Measurements from ENCODE around the gene DLGAP1.

Gene DLGAP1

DNA sequence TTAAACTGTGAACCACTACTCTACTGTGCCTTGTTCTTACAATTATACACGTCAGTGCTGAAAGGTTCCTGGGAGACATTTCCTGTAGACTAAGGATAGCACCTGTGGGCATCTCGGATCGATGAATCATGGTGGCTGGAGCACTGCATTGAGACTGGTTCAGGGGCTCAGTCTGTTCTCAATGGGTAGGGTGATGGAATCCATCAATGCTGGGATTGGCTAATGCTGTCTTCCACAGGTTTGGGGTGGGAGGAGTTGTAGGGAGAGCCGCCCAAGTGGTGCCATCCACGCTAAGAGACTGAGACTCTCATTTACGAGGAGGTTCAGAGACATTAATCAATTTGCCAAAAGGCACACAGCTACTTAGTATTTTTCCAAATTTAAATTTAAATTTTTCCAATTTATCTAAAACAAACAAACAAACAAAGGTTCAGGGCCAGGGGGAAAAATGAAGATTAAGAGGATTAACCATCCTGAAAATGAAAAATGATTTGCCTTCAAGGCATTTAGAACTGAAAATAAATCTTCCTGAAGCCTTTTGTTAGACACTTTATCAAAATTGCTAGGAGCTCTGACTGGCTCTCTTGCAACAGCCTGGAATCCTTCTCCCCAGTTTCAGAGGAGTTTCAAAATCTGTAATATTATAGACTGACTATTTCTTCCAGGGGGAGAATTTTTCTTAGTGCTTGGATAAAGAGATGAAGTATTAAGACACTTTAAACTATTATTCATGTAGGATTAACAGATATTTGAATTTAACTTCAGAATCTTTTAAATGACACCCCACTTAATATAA lies 645.9 kb downstream of the DLGAP1 start:
- no peak for DNase-seq

DNA sequence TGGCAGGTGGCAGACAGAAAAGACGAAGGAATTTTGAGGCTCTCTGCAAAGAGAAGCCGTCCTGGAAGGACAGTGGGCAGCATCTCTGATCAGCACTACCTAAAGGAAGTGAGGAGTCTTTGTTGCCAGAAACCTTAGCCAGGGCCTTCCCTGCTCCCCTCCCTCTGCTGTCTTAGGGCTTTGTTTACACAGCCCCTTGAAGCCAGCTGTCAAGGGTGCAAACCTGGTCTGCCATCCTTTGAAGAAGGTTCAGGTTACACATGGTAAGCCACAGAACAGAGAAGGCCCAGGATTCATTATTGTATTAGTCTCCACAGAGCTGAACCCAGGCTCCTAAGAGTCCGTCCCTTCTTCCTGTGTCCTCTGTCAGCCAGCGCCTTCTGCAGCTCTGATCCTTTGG lies 648.5 kb downstream of the DLGAP1 start:
- DNase-seq = no peak

DNA sequence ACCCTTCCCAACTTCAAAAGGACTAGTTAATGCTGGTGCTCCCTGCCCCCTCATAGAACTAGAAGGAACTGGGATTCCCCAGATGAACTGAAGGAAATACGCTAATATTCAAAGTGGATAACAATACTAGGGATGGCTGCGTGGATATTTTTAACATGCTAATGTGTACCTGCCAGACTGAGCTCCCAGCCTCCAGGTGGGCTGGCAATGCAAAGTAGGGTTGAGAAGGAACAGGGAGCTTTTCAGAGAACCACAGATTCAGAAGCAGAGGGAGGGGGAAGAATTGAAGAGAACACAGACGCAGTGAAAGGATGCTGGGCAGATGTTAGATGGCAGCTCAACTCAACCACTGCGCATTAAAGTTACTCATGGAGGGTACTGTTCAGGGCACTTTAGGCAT lies 650.8 kb downstream of the DLGAP1 start:
- DNase-seq = no peak

DNA sequence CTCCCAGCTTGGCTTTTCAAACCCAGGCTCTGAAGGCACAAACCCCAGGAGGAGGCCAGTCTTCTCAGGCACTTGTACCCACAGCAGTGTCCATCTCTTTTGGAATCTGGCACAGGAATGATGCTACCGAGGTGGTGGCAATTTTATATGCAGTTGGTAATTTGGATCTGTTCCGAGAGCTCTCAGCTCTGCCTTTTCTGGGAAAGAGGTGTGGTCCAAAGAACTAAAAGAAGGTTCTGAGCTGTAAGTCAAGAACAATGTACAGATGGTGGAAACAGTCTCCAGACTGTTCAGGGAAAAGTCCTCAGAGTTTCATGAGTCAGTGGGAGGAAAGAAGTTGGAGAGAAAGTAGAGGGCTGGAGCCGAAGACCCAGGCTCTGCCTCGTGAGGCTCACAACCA lies 651.8 kb downstream of the DLGAP1 start:
- no peak for DNase-seq

DNA sequence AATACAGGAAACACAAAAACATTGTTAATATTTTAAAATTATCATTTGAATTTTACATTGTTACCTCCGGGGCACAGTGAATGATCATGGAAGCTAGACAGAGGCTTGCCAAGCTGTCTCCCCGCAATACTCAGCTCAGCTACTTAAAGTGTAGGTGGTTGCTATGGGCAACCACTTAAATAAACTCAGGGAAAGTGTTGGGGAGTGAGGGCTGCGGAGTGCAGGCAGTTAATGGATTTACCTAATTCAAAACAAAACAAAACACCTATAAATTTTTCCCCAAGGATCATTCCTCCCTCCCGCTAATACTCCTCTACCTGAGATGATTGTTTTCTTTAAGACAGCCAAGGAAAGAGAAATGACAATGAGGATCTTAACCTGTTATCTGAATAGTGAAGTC lies 655.6 kb downstream of the DLGAP1 start:
- no peak for DNase-seq

DNA sequence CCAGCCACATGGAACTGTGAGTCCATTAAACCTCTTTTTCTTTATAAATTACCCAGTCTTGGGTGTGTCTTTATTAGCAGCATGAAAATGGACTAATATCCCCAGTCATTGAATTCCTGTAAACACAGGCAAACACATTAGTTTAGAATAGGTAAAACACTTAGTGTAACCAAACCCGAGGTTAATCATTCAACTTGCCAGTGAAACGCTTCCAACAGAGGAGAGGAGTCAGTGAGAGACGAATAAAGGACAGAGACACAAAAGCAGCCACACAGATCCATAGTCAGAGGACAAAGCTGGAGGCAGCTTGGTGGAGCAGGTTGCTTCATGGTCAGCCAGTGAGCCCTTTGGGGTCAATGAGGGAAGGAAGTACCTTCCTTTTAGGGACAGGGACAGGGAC lies 657.1 kb downstream of the DLGAP1 start:
- no peak for DNase-seq

DNA sequence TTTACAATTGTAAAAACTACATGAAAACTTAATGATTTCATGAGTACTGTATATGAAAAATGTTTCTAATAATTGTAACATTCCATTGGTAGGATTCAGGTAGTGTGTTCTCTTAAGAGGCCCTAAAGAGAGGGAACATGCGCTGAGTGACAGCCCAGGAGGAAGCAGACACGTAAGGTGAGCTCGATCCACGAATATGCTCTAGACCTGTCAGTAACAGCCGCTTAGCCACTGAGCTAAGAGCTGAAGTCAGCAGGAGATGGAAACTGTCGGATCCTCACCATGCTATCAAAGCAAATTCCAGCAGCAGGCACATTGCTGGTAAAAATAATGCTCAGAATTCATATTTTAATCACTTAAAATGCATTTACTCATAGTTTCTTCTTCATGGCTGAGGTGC lies 658.7 kb downstream of the DLGAP1 start:
- no peak for DNase-seq

DNA sequence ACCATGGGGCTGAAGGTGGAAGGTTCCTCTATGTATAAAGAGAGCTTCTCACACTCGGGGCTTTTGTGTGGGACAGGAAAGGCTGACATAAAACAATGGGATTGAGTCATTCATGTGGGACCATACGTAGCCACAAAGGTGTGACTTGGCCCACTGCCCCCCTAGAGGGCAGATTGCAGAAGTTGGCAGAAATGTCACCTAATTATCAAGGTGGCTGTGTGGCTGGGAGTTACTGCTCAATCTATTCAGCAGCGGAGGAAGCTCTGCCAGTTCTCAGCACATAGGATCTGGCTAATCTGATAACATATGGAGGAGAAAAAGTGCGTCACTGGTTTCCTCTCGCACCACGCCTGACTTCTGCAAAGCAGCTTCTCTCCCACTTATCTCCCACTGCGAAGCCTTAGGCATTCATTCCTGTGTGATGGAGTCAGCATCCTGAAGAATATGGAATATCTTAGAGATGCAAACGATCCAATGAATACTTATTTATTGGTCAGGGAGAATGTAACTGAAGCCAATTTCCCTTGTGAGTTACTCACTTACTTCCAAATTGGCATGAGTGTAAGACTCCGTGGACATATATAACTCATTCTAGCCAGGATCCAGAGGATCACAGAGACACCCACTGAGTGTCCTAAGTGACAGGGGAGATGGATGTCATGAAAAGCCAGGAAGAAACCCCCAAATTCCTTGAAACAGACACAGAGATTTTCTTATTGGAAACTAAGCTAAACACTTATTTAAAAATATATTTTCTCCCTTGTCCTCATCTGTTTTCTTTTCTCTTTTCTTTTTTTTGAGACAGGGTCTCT lies 660.4 kb downstream of the DLGAP1 start:
- peak in 3 of 4 experiments; percentile 6 to 32 (median 23) for DNase-seq

DNA sequence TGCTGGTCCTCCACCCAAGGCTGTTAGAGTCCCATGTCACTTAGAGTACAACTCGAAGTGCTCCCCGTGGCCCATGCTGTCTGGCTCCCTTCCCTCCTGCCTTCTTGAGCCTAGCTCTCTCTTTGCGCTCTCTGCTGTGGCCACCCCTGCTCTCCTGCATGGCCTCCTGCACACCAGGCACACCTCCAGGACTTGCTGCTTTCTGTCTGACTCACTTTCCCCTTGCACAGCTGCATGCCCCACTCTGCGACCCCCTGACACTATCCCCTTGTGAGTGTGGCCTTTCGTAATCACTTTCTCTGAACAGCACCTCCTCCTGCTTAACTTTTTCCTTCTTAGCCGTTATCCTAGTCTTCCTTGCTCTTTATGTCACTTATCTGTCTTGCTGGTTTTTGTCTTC lies 661.6 kb downstream of the DLGAP1 start:
- no peak for DNase-seq

DNA sequence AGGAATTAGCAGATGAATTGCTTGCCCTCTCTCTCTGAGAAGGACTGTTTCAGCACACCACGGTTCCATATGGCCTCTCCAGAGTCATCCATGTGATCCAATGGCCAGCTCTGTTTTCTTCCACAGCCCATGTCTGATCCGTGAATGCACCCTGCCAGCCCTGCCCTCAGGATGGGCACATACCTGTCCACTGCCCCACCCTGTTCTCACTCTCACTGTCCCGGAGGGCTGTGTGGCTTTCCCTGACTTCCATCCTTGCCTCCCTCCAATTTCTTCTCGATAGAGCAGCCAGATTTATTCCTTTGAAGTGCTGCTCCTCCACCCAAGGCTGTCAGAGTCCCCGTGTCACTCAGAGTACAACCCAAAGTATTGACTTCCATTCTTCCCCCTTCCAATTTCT lies 662.0 kb downstream of the DLGAP1 start:
- DNase-seq = no peak

DNA sequence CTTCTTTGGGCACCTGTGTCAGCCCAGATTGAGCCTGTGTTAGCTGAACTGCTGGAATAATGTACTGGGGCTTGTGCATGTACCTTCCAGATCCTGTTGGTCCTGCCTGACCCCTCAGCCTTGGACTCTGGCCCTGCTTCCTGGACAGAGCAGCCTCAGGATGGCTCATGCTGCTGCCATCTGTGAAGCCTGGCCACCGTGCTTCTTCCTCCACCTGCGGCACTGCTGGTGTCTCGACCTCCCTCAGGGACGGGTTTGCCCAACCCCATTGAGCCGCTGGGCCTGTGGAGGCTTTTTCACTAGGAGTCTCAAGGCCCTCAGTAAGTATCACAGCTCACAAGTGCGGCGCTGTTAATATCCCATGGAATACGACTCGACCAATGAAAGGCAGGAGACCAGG lies 662.4 kb downstream of the DLGAP1 start:
- no peak for DNase-seq

DNA sequence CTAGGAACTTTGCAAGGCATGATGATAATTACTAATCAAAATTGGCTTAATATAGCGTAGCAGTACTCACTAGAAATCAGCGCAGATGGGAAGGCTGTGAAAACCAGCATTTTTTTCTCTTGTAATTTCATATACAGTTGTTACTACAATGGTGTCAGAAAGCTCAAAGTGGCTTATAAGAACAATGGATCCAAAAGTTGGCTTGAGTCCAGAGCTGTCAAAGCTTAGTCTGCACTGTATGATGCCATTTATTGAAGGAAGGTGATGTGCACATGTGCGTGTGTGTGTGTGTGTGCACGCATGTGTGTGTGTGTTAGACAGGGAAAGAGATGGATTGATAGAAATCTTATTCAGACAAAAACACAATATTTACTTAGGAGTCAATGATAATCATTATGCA lies 663.9 kb downstream of the DLGAP1 start:
- no peak for DNase-seq

DNA sequence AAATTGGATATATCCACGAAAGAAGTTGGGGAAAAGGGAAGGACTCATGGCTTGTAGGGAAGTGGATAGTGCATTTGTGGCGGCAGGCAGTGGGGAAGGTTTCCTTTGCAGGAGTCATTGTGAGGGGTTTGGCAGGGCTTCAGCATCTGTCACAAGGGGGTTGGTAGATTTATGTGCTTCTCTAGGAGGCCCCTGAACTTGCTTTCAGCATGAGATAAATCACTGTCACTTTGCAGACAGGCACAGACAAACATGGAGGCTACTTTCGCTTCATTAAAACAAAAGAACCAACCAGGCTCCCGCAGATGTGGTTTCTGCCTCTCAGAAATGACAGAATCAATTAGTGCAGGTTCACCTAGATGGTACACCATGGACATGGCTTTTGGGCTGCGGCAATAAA lies 664.4 kb downstream of the DLGAP1 start:
- DNase-seq = peak; percentile 9 to 30 (median 21)

DNA sequence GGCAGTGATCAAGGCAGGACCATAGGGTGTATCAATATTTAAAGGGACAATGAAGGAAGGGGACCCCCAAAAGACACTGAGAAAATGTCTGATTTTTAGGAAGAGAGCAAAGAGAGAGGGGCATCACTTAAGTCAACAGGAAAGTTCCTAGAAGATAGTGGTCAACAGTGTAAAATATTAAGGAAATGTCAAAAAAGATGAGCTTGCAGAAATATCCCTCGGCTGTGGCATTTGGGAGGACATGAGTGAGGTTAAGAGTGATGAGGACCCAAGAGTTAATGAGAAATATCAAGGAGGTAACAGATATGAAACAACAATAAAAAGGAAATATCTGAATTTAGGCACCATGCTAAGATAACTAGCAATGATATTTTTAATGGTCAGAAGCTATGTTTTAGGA lies 665.6 kb downstream of the DLGAP1 start:
- no peak for DNase-seq

DNA sequence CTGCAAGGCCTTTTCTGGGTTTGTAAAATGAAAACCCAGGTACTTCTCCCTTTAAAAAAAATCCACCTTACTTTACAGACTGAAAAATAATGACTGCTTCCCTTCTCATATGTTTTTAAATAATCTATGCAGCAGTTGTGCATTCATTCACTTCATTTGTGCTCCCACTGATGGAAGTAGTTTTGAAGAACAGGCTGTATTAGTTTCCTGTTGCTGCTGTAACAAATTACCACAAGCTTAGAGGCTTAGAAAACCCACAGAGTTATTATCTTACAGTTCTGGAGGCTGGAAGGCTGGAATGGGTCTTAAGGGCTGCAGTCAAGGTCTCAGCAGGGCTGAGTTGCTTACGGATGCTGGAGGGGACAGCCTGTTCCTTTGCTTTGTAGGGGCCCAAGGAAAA lies 670.2 kb downstream of the DLGAP1 start:
- no peak for DNase-seq

DNA sequence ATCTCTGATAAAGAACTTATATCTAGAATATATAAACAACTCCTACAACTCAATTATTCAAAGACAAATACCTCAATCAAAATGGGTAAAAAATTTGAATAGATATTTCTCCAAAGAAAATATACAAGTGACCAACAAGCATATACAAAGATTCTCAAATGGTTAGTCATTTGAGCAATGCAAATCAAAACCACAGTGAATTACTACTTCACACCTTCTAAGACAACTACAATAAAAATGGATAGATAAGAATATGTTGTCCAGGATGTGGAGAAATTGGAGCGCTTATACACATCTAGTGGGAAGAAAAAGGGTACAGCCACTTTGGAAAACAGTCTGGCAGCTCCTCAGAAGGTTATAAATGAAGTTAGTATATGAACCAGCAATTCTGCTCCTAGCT lies 672.2 kb downstream of the DLGAP1 start:
- DNase-seq = no peak

DNA sequence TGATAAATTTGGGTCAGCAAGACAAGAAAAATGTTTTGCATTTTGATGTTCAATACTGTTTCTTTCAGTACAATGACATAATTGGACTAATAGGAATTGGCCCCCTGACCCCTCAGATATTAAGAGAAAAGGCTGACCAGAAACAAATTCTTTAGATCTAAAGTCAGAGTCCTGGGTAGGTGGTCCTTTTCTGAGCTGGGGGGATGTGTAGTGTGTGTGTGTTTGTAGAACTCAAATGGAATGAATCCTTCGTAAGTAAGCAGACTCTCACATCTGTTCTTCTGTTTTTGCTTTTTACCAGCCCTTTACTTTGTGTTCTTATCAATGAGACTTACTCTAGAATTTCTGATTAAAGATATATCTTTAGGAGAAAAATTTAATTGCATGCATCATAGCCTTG lies 677.4 kb downstream of the DLGAP1 start:
- no peak for DNase-seq

DNA sequence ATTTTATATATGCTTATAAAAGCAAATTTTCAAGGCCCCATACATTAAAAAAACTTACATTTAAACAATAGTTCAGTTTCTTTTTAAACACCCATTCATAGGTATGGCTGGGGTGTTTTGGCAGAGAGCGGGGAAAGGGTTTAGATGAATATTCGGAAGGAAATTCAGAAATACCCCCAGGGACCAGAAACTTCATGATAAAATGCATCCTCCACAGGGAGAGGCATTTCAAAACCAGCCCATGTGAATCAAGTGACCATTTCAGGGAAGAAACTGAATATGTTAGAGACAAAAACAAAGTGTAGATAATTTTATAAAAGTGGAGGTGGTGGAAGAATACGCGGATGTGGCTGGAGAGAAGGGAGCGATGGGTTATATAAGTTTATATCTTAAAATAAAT lies 678.0 kb downstream of the DLGAP1 start:
- DNase-seq = no peak

DNA sequence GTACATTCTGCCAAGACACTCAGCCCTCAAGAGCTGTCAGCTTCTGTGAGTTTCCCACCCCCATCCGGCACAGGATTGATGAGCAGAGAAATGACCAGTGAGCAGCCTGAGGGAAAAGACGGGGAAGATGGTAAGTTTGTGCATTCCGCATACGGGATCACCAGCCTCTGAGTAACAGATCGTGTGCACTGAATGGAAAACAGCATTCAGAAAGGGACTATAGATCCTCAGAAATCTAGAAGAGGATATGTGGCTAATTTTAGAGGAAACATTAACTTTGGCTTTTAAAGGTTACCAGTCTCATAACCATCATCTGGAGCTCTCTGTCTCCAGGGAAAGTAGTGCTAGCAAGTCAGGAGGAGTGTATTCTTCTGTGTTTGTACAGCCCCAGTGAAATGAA lies 679.1 kb downstream of the DLGAP1 start:
- DNase-seq = no peak

DNA sequence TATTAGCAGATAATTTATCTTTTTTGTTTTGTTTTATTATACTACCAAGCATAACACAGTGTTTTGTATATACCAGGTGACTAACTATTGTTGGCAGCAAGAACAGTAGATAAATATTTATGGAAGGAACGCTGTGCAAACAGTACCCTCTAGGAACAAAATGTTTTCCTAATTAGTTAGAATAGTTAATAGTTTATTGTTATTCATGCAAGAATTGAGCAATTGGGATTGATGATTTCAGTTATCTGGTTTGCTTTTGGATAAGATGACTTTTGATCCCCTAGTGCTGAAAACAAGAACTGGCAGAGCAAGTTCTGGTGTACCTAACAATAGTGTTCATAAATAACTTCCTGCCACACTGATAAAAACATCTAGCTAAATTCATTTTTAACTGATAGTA lies 681.8 kb downstream of the DLGAP1 start:
- no peak for DNase-seq

DNA sequence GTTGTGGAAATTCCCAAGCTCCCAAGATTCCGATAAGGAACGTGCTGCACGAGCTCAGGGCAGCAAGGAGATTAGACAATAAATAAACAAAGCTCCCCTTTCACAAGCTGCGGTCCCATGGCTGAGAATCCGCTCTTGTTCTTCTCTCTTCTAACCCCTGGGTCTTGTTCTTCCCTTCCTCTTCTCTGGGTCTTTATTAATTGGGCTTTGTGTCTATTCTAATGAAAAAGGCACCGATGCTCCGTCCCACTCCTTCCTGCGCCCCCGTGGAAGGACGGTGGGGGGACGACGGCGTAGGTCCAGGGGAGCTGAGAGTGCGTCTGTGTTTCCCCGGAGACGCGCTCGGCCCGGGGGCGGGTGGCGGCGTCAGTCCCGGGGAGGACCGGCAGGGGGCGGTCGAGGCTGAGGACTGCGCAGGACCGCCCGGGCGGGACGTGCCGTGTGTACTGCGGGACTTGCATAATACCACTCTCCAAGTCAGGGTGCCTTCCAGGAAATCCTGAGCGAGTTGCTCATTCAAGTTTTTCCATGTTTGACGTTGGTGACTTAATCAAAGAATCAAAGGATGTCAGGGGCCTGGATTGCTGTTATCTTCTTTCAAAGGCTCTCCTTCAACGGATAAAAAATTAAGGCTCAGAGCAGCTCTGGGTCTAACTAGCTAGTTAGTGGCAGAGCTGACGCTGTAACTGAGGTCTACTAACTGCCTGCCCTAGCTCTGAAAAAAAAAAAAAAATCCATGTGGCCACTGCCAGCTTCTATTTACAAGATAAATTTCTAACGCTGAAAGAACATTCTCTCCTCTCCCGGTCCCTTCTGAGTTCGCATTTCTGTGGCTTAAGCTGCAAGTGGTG lies 683.8 kb downstream of the DLGAP1 start:
- DNase-seq = peak; percentile 89 to 94 (median 92)

DNA sequence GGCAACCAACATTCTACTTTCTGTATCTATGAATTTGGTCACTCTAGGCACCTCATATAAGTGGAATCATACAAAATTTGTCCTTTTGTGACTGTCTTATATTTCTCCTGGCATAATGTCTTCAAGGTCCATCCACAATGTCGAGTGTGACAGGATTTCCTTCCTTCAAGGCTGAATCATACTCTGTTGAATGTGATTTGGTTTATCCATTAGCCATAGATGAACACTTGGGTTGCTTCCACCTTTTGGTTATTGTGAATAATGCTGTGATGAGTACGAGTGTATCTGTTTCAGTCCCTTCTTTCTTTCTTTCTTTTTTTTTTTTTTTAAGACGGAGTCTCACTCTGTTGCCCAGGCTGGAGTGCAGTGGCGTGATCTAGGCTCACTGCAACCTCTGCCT lies 693.8 kb downstream of the DLGAP1 start:
- no peak for DNase-seq

DNA sequence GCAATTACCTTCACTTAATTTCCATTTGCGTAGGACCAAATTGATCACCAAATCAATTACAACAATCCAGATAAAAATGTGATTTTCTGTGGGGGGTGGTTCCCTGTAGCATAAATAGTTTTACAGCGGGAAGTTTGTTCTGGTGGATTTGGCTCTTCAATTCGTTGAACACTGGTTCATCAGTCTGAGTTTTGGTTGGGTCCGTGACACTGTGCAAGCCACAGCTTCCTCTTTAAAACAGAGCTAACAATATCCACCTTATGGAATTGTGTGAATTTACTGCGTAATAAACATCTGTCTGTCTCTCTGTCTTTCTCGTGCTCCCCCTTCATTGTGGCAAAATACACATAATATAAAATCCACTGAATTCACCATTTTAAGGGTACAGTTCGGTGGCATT lies 694.4 kb downstream of the DLGAP1 start:
- DNase-seq = peak; percentile 28 to 53 (median 44)

Data from suppressor macrophage (primary cell).